A549 (cell line): ENCODE data around the gene ZIC2. TPM values are rescaled to one million over a fixed set of nuclear protein-coding genes. Genes with fewer than 3 reads are reported as not detected.

Experiments used
- polyA plus RNA-seq, 4 experiments: library from polyadenylated mRNA; depleted of rRNA in 3 of 4; stranded (reverse); fragments of >200 nt; fragmentation: RNase III in 1 of 4; extraction: RNeasy Plus Mini Kit Qiagen cat#74134 plus additional on column Dnase treatment in 1 of 4; gene quantifications; 2 replicates in 3 of 4; 3 replicates in 1 of 4; pipeline ENCODE4 v1.2.3, GENCODE V29; 2011 to 2017

ZIC2 gene
- polyA plus RNA-seq, 2 of the 4 experiments (the other 2 are of a cell fraction), result 2.1 to 10.3 TPM

Other genes starting within 250 kb of the ZIC2 start
- 2.8 and 3.0 TPM in 2 replicates for gene ZIC5, start 10.0 kb upstream of the ZIC2 start, polyA plus RNA-seq (2011; rRNA removed)
- gene ZIC5, start 10.0 kb upstream of the ZIC2 start, polyA plus RNA-seq (2017; fragmentation: RNase III; extraction: RNeasy Plus Mini Kit Qiagen cat#74134 plus additional on column Dnase treatment), result 2.8 to 3.1 TPM (median 3.1 TPM) in 3 replicates
- 13.2 and 16.3 TPM in 2 replicates for gene PCCA, start 107.3 kb downstream of the ZIC2 start, polyA plus RNA-seq (2011; rRNA removed)
- 12.9 to 13.7 TPM (median 12.9 TPM) in 3 replicates for gene PCCA, start 107.3 kb downstream of the ZIC2 start, polyA plus RNA-seq (2017; fragmentation: RNase III; extraction: RNeasy Plus Mini Kit Qiagen cat#74134 plus additional on column Dnase treatment)